ENCODE data around the gene NPPC. TPM values are rescaled to one million over a fixed set of nuclear protein-coding genes. Genes with fewer than 3 reads are reported as not detected.

Gene NPPC
- total RNA-seq, 1 donor from 2014 or later = not detected

GRCh38 chr2:231920366-231920765, 5.8 kb downstream of the NPPC start:
- H3K9me3 Mint-ChIP-seq (ENCODE audit: low read depth) = no peaks in the 10 kb centered on the region
- peaks cover 48% of the 10 kb centered on the region for H3K27me3 Mint-ChIP-seq
- no peaks in the 10 kb centered on the region for H3K36me3 Mint-ChIP-seq (ENCODE audit: insufficient read depth)
- no peak overlapping the region for H3K27ac Mint-ChIP-seq
- H3K4me3 Mint-ChIP-seq (ENCODE audit: low read depth) = no peak overlapping the region
- peaks cover 2% of the 10 kb centered on the region for H3K4me1 Mint-ChIP-seq (ENCODE audit: low read depth)
- no peak for TF ChIP-seq CTCF (IDR thresholded peaks at IDR 0.05; ENCODE audit: unreplicated experiment)
- no peak for DNase-seq (ENCODE audit: low spot score, unreplicated experiment)

DNA sequence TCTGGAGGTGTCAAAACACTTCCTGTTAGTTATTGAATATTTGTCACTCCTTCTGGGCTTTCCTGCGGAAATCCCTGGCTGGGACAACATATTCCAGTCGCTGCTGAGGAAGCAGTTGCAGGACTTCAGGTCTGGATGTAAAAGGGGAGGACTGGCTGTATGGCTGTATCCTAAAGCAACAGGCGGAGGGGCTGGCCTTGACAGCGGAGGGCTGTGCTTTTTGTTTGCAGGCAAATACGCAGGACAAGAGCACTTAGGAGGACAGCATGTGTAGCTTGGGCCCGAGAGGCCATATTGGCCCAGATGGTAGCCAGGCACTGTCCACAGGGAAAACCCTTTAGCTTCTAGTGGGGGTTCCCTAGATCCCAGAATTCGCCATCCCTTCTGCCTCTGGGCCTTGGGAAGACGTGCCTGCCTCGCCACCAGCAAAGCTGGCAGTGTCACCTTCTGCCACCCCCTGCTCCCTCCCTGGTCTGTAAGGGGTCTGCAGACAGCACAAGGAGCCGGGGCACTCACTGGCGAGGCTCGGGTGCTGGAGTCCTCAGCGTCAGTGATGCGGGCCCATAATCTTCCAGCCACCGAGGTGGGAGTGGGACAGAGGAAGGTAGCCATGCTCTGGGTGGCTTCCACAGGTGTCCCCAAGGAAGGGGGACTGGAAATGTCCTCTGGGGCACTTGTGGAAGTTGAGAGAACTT, 6.7 kb downstream of the NPPC start:
- no peaks in the 10 kb centered on the region for H3K9me3 Mint-ChIP-seq (ENCODE audit: low read depth)
- no peaks in the 10 kb centered on the region for H3K36me3 Mint-ChIP-seq (ENCODE audit: insufficient read depth)
- H3K4me1 Mint-ChIP-seq (ENCODE audit: low read depth) = peaks cover 2% of the 10 kb centered on the region
- H3K4me3 Mint-ChIP-seq (ENCODE audit: low read depth) = no peak overlapping the region
- no peak overlapping the region for H3K27ac Mint-ChIP-seq
- DNase-seq (ENCODE audit: low spot score, unreplicated experiment) = no peak
- H3K27me3 Mint-ChIP-seq = peaks cover 45% of the 10 kb centered on the region
- no peak for TF ChIP-seq CTCF (IDR thresholded peaks at IDR 0.05; ENCODE audit: unreplicated experiment)

- DNase-seq (ENCODE audit: low spot score, unreplicated experiment) = no peak
- Mint-ChIP-seq H3K9me3 (ENCODE audit: low read depth) (no peaks in the 10 kb centered on the region), H3K27me3 (peaks cover 37% of the 10 kb centered on the region), H3K4me1 (ENCODE audit: low read depth) (no peaks in the 10 kb centered on the region), H3K27ac (no peak overlapping the region), H3K36me3 (ENCODE audit: insufficient read depth) (no peaks in the 10 kb centered on the region), H3K4me3 (ENCODE audit: low read depth) (no peak overlapping the region)
- no peak for TF ChIP-seq CTCF (IDR thresholded peaks at IDR 0.05; ENCODE audit: unreplicated experiment)
Measured at GRCh38 chr2:231918501-231919330, 7.5 kb downstream of the NPPC start.

DNA sequence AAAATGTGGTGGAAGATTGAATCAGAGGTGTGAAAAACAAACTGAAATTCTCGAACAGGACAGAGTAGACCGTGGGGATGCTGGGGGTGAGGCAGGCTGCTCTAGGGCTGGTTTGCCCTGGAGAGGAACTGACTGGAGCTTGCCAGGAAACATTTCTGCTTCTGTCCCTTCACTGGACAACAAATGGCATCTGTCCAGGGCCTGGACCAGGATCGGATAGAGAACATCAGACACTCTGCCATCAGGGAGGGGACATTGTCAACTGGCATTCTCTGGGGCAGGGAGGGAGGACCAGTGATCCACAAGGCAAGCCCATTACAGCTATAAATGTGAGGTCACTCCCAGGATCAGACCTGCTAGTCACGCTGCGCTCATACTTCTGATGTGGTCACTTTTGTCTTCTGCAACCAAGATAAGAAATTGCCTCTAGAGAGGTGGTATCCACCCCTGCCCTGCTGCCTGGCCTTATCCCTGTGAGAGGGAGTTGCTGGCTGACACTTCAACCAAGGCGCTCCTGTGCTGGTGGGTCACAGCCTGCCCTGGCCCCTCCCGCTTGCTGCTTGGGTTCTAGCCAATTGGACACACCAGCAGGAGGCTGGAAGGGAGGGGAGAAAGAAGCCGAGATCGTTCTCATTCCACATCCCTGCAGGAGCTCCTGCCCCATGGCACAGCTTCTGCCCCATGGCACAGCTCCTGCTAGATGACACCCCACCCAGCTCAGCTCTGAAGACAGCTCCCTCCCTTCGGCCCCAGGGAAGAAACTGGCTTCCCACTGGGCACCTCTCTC, 8.7 kb downstream of the NPPC start:
- TF ChIP-seq CTCF (IDR thresholded peaks at IDR 0.05; ENCODE audit: unreplicated experiment) = no peak
- Mint-ChIP-seq H3K9me3 (ENCODE audit: low read depth) (no peaks in the 10 kb centered on the region), H3K4me3 (ENCODE audit: low read depth) (no peak overlapping the region), H3K27ac (no peak overlapping the region), H3K4me1 (ENCODE audit: low read depth) (no peaks in the 10 kb centered on the region), H3K36me3 (ENCODE audit: insufficient read depth) (no peaks in the 10 kb centered on the region), H3K27me3 (peaks cover 28% of the 10 kb centered on the region)
- no peak for DNase-seq (ENCODE audit: low spot score, unreplicated experiment)

DNA sequence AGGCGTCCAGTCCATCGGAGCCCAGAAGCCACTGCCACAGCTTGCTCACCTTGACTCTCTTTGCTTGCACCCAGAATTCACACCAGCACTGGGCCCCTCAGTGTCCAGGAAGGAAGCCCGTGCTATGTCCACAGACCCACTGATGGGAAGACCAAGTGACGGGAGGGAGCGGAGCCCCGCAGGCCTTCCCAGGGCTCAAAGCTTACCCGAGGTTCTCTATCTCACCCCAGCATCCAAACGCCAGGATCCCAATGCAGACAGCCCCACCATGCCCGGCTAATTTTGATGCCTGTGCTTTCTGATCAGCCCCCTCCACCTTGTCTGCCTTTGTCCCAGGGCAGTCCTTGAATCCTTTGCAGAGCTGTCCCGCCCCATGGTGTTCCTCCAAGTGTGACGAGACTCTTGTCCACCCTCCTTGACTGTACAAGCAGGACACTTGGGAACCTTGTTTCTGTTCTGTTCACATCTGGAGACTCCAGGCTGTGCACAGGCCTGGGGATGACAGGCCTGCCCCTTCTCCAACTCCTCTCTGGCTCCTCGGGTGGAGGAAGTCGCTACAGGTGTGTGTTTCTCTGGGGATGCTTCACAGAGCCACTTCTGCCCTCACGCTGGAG, 12.0 kb downstream of the NPPC start:
- Mint-ChIP-seq H3K4me1 (ENCODE audit: low read depth) (no peaks in the 10 kb centered on the region), H3K4me3 (ENCODE audit: low read depth) (no peak overlapping the region), H3K36me3 (ENCODE audit: insufficient read depth) (no peaks in the 10 kb centered on the region), H3K9me3 (ENCODE audit: low read depth) (no peaks in the 10 kb centered on the region), H3K27ac (no peak overlapping the region), H3K27me3 (peaks cover 28% of the 10 kb centered on the region)
- no peak for DNase-seq (ENCODE audit: low spot score, unreplicated experiment)
- TF ChIP-seq CTCF (IDR thresholded peaks at IDR 0.05; ENCODE audit: unreplicated experiment) = no peak
